ENCODE results near the gene ZNF346.

DNA sequence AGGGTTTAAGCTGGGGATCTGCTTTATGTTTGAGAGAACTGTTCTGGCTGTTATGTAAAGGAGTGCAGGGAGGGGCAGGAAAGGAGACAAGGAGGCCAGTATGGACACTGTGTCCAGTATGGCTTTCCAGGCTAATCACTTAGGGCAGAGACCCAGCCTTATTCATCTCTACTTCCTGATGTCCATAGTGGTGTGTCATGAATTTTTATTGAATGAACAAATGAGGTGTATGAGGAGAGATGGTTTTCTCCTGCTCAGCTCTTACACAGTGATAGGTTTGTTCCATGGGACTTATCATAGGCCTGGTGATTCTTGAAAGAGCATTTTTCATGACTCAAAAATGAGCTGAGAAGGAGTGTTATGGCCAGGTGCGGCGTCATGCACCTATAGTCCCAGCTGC, 43.7 kb downstream of the ZNF346 start:
- TF ChIP-seq MZF1 (CRISPR knock-in tag; IDR thresholded peaks at IDR 0.05; ENCODE audit: borderline replicate concordance) = no peak
- TF ChIP-seq, protein P1, sequence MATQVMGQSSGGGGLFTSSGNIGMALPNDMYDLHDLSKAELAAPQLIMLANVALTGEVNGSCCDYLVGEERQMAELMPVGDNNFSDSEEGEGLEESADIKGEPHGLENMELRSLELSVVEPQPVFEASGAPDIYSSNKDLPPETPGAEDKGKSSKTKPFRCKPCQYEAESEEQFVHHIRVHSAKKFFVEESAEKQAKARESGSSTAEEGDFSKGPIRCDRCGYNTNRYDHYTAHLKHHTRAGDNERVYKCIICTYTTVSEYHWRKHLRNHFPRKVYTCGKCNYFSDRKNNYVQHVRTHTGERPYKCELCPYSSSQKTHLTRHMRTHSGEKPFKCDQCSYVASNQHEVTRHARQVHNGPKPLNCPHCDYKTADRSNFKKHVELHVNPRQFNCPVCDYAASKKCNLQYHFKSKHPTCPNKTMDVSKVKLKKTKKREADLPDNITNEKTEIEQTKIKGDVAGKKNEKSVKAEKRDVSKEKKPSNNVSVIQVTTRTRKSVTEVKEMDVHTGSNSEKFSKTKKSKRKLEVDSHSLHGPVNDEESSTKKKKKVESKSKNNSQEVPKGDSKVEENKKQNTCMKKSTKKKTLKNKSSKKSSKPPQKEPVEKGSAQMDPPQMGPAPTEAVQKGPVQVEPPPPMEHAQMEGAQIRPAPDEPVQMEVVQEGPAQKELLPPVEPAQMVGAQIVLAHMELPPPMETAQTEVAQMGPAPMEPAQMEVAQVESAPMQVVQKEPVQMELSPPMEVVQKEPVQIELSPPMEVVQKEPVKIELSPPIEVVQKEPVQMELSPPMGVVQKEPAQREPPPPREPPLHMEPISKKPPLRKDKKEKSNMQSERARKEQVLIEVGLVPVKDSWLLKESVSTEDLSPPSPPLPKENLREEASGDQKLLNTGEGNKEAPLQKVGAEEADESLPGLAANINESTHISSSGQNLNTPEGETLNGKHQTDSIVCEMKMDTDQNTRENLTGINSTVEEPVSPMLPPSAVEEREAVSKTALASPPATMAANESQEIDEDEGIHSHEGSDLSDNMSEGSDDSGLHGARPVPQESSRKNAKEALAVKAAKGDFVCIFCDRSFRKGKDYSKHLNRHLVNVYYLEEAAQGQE (IDR thresholded peaks at IDR 0.05; ENCODE audit: borderline replicate concordance in 1 of 2, low read depth in 1 of 2, low read length in 2 of 2) = no peak
- no peak for TF ChIP-seq FOXM1 (CRISPR knock-in tag; IDR thresholded peaks at IDR 0.05)
- TF ChIP-seq EZH2 (conservative IDR thresholded peaks at IDR 0.05; ENCODE audit: low read depth, low read length) = no peak
- no peak for TF ChIP-seq GABPA (IDR thresholded peaks at IDR 0.05; ENCODE audit: low read depth, low read length)
- TF ChIP-seq GABPA (CRISPR knock-in tag; IDR thresholded peaks at IDR 0.05; ENCODE audit: low read depth) = no peak
- TF ChIP-seq, protein P2, sequence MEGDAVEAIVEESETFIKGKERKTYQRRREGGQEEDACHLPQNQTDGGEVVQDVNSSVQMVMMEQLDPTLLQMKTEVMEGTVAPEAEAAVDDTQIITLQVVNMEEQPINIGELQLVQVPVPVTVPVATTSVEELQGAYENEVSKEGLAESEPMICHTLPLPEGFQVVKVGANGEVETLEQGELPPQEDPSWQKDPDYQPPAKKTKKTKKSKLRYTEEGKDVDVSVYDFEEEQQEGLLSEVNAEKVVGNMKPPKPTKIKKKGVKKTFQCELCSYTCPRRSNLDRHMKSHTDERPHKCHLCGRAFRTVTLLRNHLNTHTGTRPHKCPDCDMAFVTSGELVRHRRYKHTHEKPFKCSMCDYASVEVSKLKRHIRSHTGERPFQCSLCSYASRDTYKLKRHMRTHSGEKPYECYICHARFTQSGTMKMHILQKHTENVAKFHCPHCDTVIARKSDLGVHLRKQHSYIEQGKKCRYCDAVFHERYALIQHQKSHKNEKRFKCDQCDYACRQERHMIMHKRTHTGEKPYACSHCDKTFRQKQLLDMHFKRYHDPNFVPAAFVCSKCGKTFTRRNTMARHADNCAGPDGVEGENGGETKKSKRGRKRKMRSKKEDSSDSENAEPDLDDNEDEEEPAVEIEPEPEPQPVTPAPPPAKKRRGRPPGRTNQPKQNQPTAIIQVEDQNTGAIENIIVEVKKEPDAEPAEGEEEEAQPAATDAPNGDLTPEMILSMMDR (CRISPR knock-in tag; IDR thresholded peaks at IDR 0.05) = no peak
- TF ChIP-seq CREB1 (IDR thresholded peaks at IDR 0.05) = no peak
- TF ChIP-seq CREB1 (CRISPR knock-in tag; IDR thresholded peaks at IDR 0.05) = no peak
